ENCODE measurements around the gene SCAI.
"Not testable (repeated sequence)": the region's sequence is repeated elsewhere in the genome, so short reads cannot be mapped to it uniquely, and the experiment has no call there.

The SCAI gene

GRCh38 chr9:125028041-125028440, 115.3 kb downstream of the SCAI start:
- DNase-seq (ENCODE audit: low spot score), result no peak

- DNase-seq (ENCODE audit: low spot score), result no peak
Measured at GRCh38 chr9:125024917-125025316, 118.4 kb downstream of the SCAI start.

GRCh38 chr9:125021069-125021468, 122.3 kb downstream of the SCAI start:
- no peak for DNase-seq (ENCODE audit: low spot score)

GRCh38 chr9:125015655-125016054, 127.7 kb downstream of the SCAI start:
- not testable (repeated sequence) for DNase-seq (ENCODE audit: low spot score)

DNA sequence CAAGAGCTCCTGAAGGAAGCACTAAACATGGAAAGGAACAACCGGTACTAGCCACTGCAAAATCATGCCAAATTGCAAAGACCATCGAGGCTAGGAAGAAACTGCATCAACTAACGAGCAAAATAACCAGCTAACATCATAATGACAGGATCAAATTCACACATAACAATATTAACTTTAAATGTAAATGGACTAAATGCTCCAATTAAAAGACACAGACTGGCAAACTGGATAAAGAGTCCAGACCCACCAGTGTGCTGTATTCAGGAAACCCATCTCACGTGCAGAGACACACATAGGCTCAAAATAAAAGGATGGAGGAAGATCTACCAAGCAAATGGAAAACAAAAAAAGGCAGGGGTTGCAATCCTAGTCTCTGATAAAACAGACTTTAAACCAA, 131.3 kb downstream of the SCAI start:
- not testable (repeated sequence) for DNase-seq (ENCODE audit: low spot score)

GRCh38 chr9:125008599-125008998, 134.7 kb downstream of the SCAI start:
- DNase-seq (ENCODE audit: low spot score), result no peak

DNA sequence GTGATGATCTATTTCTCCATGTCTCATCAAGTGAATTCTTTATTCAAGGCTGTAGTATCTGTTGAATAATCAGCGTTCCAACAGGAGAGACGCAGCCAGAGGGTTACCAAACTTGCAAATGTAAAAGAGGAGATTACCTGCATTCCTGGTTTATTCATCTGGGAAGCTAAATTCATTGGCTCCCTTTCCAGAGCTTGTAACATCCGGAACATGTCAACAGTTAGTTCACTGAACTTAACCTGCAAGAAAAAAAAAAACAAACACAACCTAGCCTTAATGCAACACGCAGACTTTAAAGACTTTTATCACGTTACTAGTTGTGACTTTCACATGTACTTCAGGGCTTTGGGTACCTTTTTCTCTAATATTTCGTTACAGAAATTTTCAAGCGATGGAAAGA, 140.0 kb downstream of the SCAI start:
- no peak for DNase-seq (ENCODE audit: low spot score)

- DNase-seq (ENCODE audit: low spot score), result no peak
Measured at GRCh38 chr9:124983698-124984097, 159.6 kb downstream of the SCAI start.

GRCh38 chr9:124980431-124980830, 162.9 kb downstream of the SCAI start:
- no peak for DNase-seq (ENCODE audit: low spot score)

- DNase-seq (ENCODE audit: low spot score), result no peak
Measured at GRCh38 chr9:124975131-124975530, 168.2 kb downstream of the SCAI start.

DNA sequence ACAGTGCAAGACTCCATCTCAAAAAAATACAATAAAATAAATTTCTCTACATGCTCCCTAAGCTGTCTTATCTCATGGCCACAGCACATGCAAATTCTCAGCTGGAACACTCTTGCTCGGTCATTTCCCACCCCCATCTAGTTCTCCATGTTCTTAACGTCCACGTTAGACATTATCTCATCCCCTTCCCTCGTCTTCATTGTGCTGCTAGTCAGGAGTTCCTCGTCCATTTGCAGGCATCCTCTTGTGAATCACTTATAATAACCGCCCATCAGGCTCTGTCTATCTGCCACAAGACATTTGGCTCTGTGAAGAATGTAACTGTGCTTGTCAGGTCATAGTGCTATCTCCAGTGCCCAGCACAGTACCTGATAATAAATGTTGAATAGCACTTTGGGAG, 169.5 kb downstream of the SCAI start:
- DNase-seq (ENCODE audit: low spot score), result no peak

- DNase-seq (ENCODE audit: low spot score), result no peak
Measured at GRCh38 chr9:124972241-124972770, 171.0 kb downstream of the SCAI start.

- no peak for DNase-seq (ENCODE audit: low spot score)
Measured at GRCh38 chr9:124969401-124969800, 173.9 kb downstream of the SCAI start.

DNA sequence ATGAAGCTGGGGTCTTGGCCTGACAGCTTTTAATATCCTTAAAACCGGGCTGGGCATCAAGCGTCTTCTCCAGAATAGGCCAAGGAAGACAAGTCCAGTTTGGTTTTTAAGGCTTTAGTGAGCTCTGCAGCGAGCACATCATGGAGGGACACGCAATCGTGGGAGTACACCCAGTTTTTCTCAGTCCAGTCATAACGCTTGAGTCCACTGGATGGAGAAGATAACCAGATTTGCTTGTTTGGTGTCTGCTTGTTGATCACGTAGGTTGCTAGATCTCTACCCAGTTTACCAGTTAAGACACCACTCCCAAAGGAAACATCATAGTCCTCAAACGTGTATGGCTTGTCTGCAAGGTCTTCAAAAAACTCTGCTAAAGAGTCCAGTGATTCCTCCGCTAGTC, 175.1 kb downstream of the SCAI start:
- DNase-seq (ENCODE audit: low spot score), result no peak

DNA sequence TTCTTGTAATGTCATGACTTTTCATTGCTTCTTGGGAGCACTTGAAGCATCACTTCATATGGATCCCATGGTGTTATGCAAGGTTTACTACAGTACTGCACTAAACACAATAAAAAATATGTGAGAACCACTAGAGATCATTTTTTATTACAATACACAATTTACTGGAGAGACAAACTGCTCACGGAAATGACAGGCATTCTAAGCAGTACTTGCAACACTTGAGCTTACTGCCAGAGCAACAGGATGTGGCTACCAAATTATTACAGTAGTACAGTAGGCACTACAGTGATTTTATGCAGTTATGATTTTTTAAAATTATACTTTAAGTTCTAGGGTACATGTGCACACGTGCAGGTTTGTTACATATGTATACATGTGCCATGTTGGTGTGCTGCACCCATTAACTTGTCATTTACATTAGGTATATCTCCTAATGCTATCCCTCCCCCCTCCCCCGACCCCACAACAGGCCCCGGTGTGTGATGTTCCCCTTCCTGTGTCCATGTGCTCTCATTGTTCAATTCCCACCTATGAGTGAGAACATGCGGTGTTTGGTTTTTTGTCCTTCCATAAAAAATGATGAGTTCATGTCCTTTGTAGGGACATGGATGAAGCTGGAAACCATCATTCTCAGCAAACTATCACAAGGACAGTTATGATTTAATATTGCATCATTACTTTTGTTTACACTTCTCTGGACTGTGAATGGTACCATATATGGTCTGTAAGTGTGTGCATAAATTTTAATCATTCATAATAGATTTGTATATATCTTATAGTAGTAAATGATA, 177.4 kb downstream of the SCAI start:
- not testable (repeated sequence) for DNase-seq (ENCODE audit: low spot score)

GRCh38 chr9:124964604-124965003, 178.7 kb downstream of the SCAI start:
- no peak for DNase-seq (ENCODE audit: low spot score)

- no peak for DNase-seq (ENCODE audit: low spot score)
Measured at GRCh38 chr9:124964056-124964455, 179.3 kb downstream of the SCAI start.

DNA sequence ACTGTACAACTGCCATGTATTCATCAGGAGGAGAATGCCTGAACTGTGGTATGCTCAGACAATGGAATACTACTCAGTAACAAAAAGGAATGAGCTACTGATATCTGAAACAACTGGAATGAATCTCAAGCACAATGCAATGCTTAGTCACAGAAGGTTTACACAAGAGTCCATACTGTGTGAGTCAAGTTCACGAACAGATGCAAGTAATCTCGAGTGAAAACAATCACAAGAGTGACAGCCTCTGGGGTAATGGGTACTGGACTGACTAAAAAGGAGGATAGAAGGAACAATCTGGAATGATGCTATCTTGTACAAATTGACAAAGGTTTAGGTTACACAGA, 182.9 kb downstream of the SCAI start:
- DNase-seq (ENCODE audit: low spot score), result no peak

- DNase-seq (ENCODE audit: low spot score), result not testable (repeated sequence)
Measured at GRCh38 chr9:124959671-124960408, 183.5 kb downstream of the SCAI start.

- no peak for DNase-seq (ENCODE audit: low spot score)
Measured at GRCh38 chr9:124954255-124954654, 189.1 kb downstream of the SCAI start.

- DNase-seq (ENCODE audit: low spot score), result no peak
Measured at GRCh38 chr9:124950050-124950718, 193.1 kb downstream of the SCAI start.

- no peak for DNase-seq (ENCODE audit: low spot score)
Measured at GRCh38 chr9:124949387-124949786, 193.9 kb downstream of the SCAI start.
